NCI-H446 treated with DMSO at 0.1 percent for 48 hours (cell line): ENCODE data around the gene FOXL2.

Source experiments
- DNase-seq: peaks from one replicate; lab custom pipeline; 2025; lab: John Stamatoyannopoulos, UW

The FOXL2 gene

GRCh38 chr3:138946663-138947494 is at the start of gene FOXL2, which contains the start of gene FOXL2NB:
FOXL2 (minus strand) TSS chr3:138947137; CDS start chr3:138946722, 415 bp downstream.
FOXL2NB (plus strand) TSS chr3:138947217; CDS start chr3:138947365, 148 bp downstream.
- DNase-seq = no peak

- DNase-seq = no peak
Observed at GRCh38 chr3:138995706-138996105, 48.8 kb upstream of the FOXL2 start.

DNA sequence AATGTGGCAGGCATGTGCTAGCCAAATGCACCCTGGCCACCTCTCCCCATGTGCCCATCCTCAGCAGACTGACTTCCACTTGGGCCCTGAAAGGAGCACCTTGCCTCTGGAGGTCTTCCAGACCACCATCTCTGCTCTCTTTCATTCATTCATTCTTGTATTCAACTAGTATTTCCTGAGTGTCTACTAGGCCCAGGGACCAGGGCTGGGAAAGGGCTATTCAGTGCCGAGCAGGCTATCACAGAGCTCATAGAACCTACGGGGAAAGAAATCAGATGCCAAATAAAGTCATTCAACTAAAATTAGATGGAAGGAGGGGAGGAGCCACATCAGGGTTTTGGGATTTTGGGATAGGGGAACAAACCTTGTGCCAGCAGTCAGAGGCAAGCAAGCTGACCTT is 40.2 kb upstream of the FOXL2 start:
- DNase-seq = peak; percentile 87

- peak; percentile 13 for DNase-seq
Observed at GRCh38 chr3:138985932-138986331, 39.0 kb upstream of the FOXL2 start.

DNA sequence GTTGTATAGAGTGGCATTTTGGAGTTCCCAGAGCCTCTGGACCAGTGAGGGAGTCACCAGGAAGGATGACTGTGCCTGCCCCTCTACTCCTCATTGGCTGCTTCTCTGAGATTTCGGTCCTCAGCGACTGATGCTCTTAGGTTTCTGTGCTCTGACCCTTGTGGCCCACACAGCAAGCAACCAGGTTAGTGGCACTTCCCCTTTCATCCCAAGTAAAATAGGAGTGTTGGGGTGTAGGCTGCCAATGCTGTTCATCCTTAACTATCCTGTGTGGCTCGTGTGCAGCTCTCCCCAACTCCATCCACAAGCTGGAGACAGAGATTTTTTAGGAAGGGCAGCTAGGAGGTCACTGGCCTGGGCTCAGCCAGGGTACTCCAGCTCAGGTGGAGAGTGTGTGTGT is 37.9 kb upstream of the FOXL2 start:
- DNase-seq = no peak

- no peak for DNase-seq
Observed at GRCh38 chr3:138976047-138976446, 29.1 kb upstream of the FOXL2 start.

DNA sequence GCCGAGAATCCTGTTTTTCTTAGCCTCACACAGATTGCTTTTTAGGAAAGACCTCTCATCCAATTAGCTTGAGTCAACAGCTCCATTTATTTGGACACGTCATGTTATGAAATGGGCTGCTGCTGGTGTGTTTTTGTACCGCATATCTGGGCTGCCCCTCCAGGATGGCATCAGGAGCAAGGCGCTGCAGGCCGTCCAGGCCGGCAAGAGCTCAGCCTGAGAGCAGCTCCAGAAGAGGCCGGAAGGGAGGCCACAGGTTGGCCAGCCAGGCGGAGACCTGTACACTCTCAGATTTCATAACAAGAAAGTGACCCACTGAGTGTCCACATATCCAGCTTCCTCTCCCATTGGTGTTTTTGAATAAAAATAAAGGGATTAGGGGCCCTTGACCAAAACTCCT is 28.4 kb upstream of the FOXL2 start:
- DNase-seq = no peak

DNA sequence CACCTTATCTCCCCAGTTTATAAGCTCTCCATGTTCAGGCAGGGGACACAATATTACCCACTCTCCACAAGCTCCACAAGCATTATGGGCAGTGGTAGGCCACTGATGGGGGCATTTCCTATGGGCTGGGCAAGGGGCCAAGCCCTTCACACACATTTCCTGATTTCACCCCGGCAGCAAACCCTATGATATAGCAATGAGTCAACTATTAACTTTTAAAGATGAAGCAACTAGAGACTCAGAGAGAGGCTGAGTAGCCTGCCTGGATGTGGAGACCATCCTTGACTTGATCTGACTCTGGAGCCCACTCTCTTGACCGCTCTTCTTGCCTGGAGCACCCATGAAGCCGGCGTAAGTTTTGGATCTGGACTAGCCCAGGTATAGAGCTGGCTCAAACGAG is 27.5 kb upstream of the FOXL2 start:
- DNase-seq = no peak

- no peak for DNase-seq
Observed at GRCh38 chr3:138972941-138973340, 26.0 kb upstream of the FOXL2 start.

- DNase-seq = no peak
Observed at GRCh38 chr3:138971766-138972320, 24.9 kb upstream of the FOXL2 start.

DNA sequence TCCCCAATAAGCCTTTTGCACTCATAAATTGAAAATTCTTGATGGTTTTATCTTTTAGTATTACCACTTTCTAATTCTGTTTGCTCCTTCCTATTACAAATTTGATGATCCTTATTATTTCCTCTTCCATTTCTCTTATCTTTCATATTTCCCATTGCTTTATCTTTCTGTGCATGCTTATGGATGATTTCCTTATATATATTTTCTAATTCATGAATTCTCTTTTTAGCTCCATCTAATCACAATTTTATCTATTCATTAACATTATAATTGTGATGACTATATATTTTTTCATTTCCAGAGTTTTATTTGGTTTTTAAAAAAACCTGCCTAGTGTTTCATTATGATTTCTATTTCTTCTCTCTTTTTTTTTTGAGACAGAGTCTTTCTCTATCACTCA is 18.0 kb upstream of the FOXL2 start:
- no peak for DNase-seq

GRCh38 chr3:138964264-138964663 is 17.3 kb upstream of the FOXL2 start:
- no peak for DNase-seq

- no peak for DNase-seq
Observed at GRCh38 chr3:138962854-138963560, 16.1 kb upstream of the FOXL2 start.

DNA sequence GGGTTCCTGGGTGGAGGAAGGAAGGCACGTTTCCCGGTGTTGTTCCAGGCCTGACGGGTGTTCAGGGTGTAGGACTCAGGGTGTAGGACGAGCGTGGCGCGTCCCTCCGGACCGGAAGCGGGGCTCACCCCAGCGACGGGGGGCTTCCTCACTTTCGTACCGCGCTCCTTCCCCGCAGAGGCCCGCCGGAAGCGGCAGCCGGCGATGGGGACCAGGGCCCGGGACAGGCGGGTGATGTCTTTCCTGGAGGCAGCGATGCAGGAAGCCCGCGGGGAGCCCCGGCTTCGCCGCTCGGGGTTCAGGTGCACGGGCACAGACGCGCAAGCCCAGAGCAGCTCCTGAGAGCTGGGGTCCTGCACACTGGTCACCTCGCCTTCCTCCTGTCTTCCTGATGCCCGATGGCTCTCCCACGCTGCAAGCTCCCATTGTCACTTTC is 13.5 kb upstream of the FOXL2 start:
- DNase-seq = no peak

- DNase-seq = no peak
Observed at GRCh38 chr3:138950701-138951100, 3.8 kb upstream of the FOXL2 start.

- DNase-seq = no peak
Observed at GRCh38 chr3:138950006-138950644, 3.2 kb upstream of the FOXL2 start.

GRCh38 chr3:138949445-138950005 is 2.6 kb upstream of the FOXL2 start:
- no peak for DNase-seq

GRCh38 chr3:138949002-138949418 is 2.1 kb upstream of the FOXL2 start:
- DNase-seq = no peak

DNA sequence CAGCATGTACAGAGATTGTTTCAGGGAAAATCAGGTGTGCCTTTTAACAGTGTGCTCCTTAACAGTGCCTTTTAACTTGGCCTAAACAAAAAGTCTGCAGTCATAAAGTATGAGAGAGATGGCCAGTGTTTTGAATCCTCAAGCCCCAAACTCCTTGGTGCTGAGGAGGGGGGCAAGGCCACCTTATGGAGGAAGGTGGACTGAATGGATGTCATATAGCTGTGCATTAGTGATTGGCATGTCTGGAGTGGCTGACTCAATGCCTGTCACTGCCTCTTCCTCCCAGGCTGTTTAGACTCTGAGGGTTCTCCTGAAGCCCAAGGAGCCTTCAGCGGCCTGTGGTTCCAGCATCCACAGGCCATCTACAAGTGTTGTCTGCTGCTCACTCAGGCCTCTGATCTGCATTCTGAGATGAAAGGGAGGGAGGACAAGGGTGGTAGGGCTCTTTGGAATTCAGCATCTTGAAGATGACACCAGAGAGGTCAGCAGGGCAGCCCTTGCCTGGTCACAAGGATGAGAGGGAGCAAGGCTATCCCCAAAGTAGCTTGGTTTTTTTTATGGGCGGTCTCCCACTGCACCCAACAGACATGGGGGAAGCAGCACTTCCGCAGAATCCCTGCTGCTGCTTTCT is 1.5 kb upstream of the FOXL2 start:
- DNase-seq = no peak

DNA sequence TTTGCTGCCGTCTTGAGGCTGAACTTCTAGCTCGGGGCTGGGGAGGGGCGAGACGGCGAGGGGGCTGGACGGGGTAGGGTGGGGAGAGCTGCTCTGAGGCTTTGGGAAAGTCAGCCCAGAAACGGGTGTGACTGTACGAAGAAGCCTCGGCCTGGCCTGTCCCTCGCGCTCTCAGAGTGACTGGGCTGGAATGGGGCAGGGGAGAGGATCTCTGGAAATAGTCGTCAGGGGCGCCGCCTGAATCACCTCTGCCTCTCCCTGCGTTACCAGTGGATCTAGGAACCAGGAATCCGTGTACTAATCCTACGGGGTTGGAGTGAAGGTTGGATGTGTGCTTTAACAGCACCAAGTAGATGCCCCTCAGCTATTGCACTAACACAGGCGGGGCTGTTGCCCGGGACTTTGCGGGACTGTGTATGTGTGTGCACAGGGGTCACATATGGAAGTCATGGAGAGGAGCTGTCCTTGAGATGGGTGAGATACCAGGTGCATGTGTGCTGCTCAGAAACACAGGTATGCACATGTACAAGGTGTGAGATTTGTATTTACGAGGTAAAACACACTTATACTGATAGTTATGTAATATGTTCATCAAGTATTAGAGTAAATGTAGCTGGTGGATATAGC is 671 bp upstream of the FOXL2 start:
- no peak for DNase-seq
